IMR-90 (cell line): ENCODE results near the gene CLP1. TPM values are rescaled to one million over a fixed set of nuclear protein-coding genes. Genes with fewer than 3 reads are reported as not detected.

Source experiments
- ATAC-seq: fragments of 200-7000 bp; cut with Tn5 transposase; 2 replicates; pipeline ENCODE4 v1.9.1; 2020; ENCODE audit warnings: low read depth, mild to moderate bottlenecking, moderate library complexity
- Bru-seq: library from RNA; stranded (reverse); fragments of 400-500 nt; gene quantifications from one replicate; lab custom pipeline; 2021; lab: Mats Ljungman, UMichigan
- BruChase-seq, 2 experiments: library from RNA; stranded (reverse); fragments of 400-500 nt; gene quantifications; one replicate each; lab custom pipeline; 2021; lab: Mats Ljungman, UMichigan
- BruUV-seq: library from RNA; stranded (reverse); fragments of 400-500 nt; replicated peaks from 2 replicates; lab custom pipeline; 2021; lab: Mats Ljungman, UMichigan
- CTCF ChIA-PET: fragments of 300-600 bp; formaldehyde crosslinking; extraction: SDS; loops from one replicate; lab custom pipeline; 2021; ENCODE audit warnings: antibody characterized with exemption; lab: Yijun Ruan, JAX
- POLR2A ChIA-PET: fragments of 300-600 bp; sonication (Branson Sonifier 250); formaldehyde crosslinking; loops from one replicate; lab custom pipeline; 2022; ENCODE audit warnings: antibody characterized with exemption; ENCODE audit not compliant: unreplicated experiment; lab: Charles Lee
- DNase-seq: peaks from one replicate; pipeline ENCODE4 v3.0.0; 2013
- H2AFZ ChIP-seq: replicated peaks from 2 replicates; pipeline ENCODE3; 2013; ENCODE audit warnings: low read length, mild to moderate bottlenecking; ENCODE audit not compliant: poor library complexity
- H2AK5ac ChIP-seq: 2 replicates; pipeline ENCODE4 v1.6.1; 2013; ENCODE audit warnings: low read depth, low read length, inconsistent platforms
- H2AK9ac ChIP-seq: replicated peaks from 2 replicates; pipeline ENCODE3; 2013; ENCODE audit warnings: mild to moderate bottlenecking, low read depth, low read length, moderate library complexity; ENCODE audit not compliant: poor library complexity
- H2BK120ac ChIP-seq: 2 replicates; pipeline ENCODE4 v1.6.1; 2013; ENCODE audit warnings: low read depth, low read length, inconsistent platforms
- H2BK15ac ChIP-seq: 3 replicates; pipeline ENCODE4 v1.6.1; 2013; ENCODE audit warnings: low read depth, low read length, inconsistent platforms
- H2BK20ac ChIP-seq: 2 replicates; pipeline ENCODE4 v1.6.1; 2013; ENCODE audit warnings: low read depth, mild to moderate bottlenecking, inconsistent platforms, low read length, moderate library complexity
- H2BK5ac ChIP-seq: 2 replicates; pipeline ENCODE4 v1.6.1; 2013; ENCODE audit warnings: mild to moderate bottlenecking, low read depth, low read length, inconsistent platforms; ENCODE audit not compliant: poor library complexity, severe bottlenecking
- H3K14ac ChIP-seq: replicated peaks from 2 replicates; pipeline ENCODE4 v1.6.1; 2013; ENCODE audit warnings: low read depth, low read length, inconsistent platforms
- H3K18ac ChIP-seq: 2 replicates; pipeline ENCODE4 v1.6.1; 2013; ENCODE audit warnings: low read depth, low read length, control low read depth
- H3K23ac ChIP-seq: 2 replicates; pipeline ENCODE4 v1.6.1; 2013; ENCODE audit warnings: low read depth, low read length, inconsistent platforms
- H3K27ac ChIP-seq: 2 replicates; pipeline ENCODE4 v1.5.1; 2013; ENCODE audit warnings: mild to moderate bottlenecking, control low read depth, low read length; ENCODE audit not compliant: insufficient read depth
- H3K27me3 ChIP-seq: 2 replicates; pipeline ENCODE4 v1.6.1; 2013; ENCODE audit warnings: low read length; ENCODE audit not compliant: control insufficient read depth, insufficient read depth
- H3K36me3 ChIP-seq: 2 replicates; pipeline ENCODE4 v1.6.1; 2013; ENCODE audit warnings: low read length, mixed read lengths; ENCODE audit not compliant: control insufficient read depth, insufficient read depth
- H3K4ac ChIP-seq: 2 replicates; pipeline ENCODE4 v1.6.1; 2013; ENCODE audit warnings: low read depth, low read length, inconsistent platforms
- H3K4me1 ChIP-seq: 2 replicates; pipeline ENCODE4 v1.6.1; 2013; ENCODE audit warnings: low read length, mixed read lengths; ENCODE audit not compliant: control insufficient read depth, insufficient read depth
- H3K4me2 ChIP-seq: 2 replicates; pipeline ENCODE4 v1.6.1; 2013; ENCODE audit warnings: low read depth, mild to moderate bottlenecking, control low read depth, low read length, moderate library complexity
- H3K4me3 ChIP-seq: 2 replicates; pipeline ENCODE4 v1.5.1; 2013; ENCODE audit warnings: low read depth, mild to moderate bottlenecking, control low read depth, low read length, moderate library complexity; ENCODE audit not compliant: insufficient read depth
- H3K56ac ChIP-seq: 2 replicates; pipeline ENCODE4 v1.6.1; 2013; ENCODE audit warnings: low read length, inconsistent platforms; ENCODE audit not compliant: insufficient read depth; ENCODE audit errors: extremely low read depth
- H3K79me1 ChIP-seq, 2 experiments: 2 replicates each; pipeline ENCODE4 v1.6.1; 2013; ENCODE audit warnings: low read length in 2 of 2, inconsistent platforms in 1 of 2, low read depth in 1 of 2
- H3K9ac ChIP-seq: 2 replicates; pipeline ENCODE4 v1.6.1; 2013; ENCODE audit warnings: low read depth, low read length, control low read depth
- H3K9me1 ChIP-seq: 2 replicates; pipeline ENCODE4 v1.6.1; 2013; ENCODE audit warnings: low read length, inconsistent platforms; ENCODE audit not compliant: insufficient read depth
- H3K9me3 ChIP-seq: 2 replicates; pipeline ENCODE4 v1.6.1; 2013; ENCODE audit warnings: low read length; ENCODE audit not compliant: control insufficient read depth, insufficient read depth
- H4K20me1 ChIP-seq: 2 replicates; pipeline ENCODE4 v1.6.1; 2013; ENCODE audit warnings: low read length, inconsistent platforms; ENCODE audit not compliant: insufficient read depth
- H4K5ac ChIP-seq: 2 replicates; pipeline ENCODE4 v1.6.1; 2013; ENCODE audit warnings: mild to moderate bottlenecking, low read depth, low read length, control low read depth
- H4K8ac ChIP-seq, 2 experiments: 2 replicates each; pipeline ENCODE4 v1.6.1; 2013; ENCODE audit warnings: low read depth in 2 of 2, low read length in 2 of 2, control low read depth in 1 of 2, inconsistent platforms in 1 of 2
- H4K91ac ChIP-seq: 2 replicates; pipeline ENCODE4 v1.6.1; 2013; ENCODE audit warnings: low read depth, low read length, inconsistent platforms; ENCODE audit not compliant: insufficient read depth
- BHLHE40 ChIP-seq: fragments of 150-350 bp; IDR thresholded peaks from 2 replicates; pipeline ENCODE4 v1.6.1; 2016; ENCODE audit warnings: mild to moderate bottlenecking, low read depth, low read length
- CEBPB ChIP-seq: IDR thresholded peaks from 2 replicates; pipeline ENCODE4 v1.6.1; 2012; ENCODE audit warnings: low read depth, low read length, improper control_type of control experiment
- CHD1 ChIP-seq: IDR thresholded peaks from 2 replicates; pipeline ENCODE4 v1.6.1; 2012; ENCODE audit warnings: low read depth, low read length, improper control_type of control experiment
- MAZ ChIP-seq: IDR thresholded peaks from 2 replicates; pipeline ENCODE4 v1.6.1; 2012; ENCODE audit warnings: low read depth, mild to moderate bottlenecking, low read length, improper control_type of control experiment, moderate library complexity, borderline replicate concordance
- MXI1 ChIP-seq: IDR thresholded peaks from 2 replicates; pipeline ENCODE4 v1.6.1; 2012; ENCODE audit warnings: low read depth, mild to moderate bottlenecking, low read length, moderate library complexity, borderline replicate concordance
- POLR2A ChIP-seq: IDR thresholded peaks from 2 replicates; pipeline ENCODE4 v1.6.1; 2012; ENCODE audit warnings: mild to moderate bottlenecking, low read depth, low read length
- RCOR1 ChIP-seq: IDR thresholded peaks from 2 replicates; pipeline ENCODE4 v1.6.1; 2012; ENCODE audit warnings: mild to moderate bottlenecking, low read length, improper control_type of control experiment; ENCODE audit not compliant: insufficient replicate concordance
- SMC3 ChIP-seq: fragments of 150-350 bp; IDR thresholded peaks from 2 replicates; pipeline ENCODE4 v1.6.1; 2016; ENCODE audit warnings: low read depth, mild to moderate bottlenecking, antibody characterized with exemption, low read length, moderate library complexity
- WGBS, 2 experiments: methylation state at CpG; one replicate each; pipeline versions ENCODE4 v1.1.5 to v1.1.7; 2013; ENCODE audit warnings: missing lambda C conversion rate in 2 of 2; ENCODE audit not compliant: insufficient read length in 1 of 2; ENCODE audit errors: extremely low coverage in 2 of 2; 5-methylcytosine and 5-hydroxymethylcytosine counted together
- dilution Hi-C: fragments of 300-500 bp; cut with HindIII; formaldehyde crosslinking; loops from one replicate; pipeline ENCODE4 v1.14.3; 2018; ENCODE audit warnings: low sequenced_read_pairs; ENCODE audit not compliant: unreplicated experiment
- in situ Hi-C: fragments of 300-500 bp; cut with MboI; formaldehyde crosslinking; loops from 3 replicates; pipeline ENCODE4 v1.14.3; 2019; ENCODE audit warnings: low sequenced_read_pairs, inconsistent platforms, mixed read lengths
- intact Hi-C: fragments of 100-400 bp; cut with micrococcal nuclease; formaldehyde crosslinking; loops from 2 replicates; pipeline ENCODE4 v1.10.0; 2022
- long read RNA-seq: library from polyadenylated mRNA; unstranded; transcript quantifications from one replicate; pipeline ENCODE4 v2.0.0, GENCODE V29; 2021; ENCODE audit not compliant: unreplicated experiment
- polyA plus RNA-seq, 3 experiments: library from polyadenylated mRNA; depleted of rRNA; stranded (reverse); fragments of >200 nt; gene quantifications; 2 replicates each; pipeline ENCODE4 v1.2.3, GENCODE V29; 2012; ENCODE audit warnings: low replicate concordance in 1 of 3
- total RNA-seq: library from RNA; depleted of rRNA; stranded (reverse); fragments of >200 nt; gene quantifications from 2 replicates; pipeline ENCODE4 v1.2.3, GENCODE V29; 2012; rRNA removed
- TF ChIP-seq, protein P1 (sequence below): fragments of 150-350 bp; IDR thresholded peaks from 2 replicates; pipeline ENCODE4 v1.6.1; 2017; ENCODE audit warnings: mild to moderate bottlenecking, antibody characterized with exemption, low read length, low read depth
- TF ChIP-seq, protein P2 (sequence below): fragments of 150-350 bp; IDR thresholded peaks from 2 replicates; pipeline ENCODE4 v1.6.1; 2016; ENCODE audit warnings: low read depth, mild to moderate bottlenecking, low read length, moderate library complexity, borderline replicate concordance

Gene CLP1
- 24.0 and 26.7 TPM in 2 replicates for total RNA-seq
- 16.3 and 16.5 TPM in 2 replicates for polyA plus RNA-seq (2012; rRNA removed)
- 8.3 and 11.4 TPM in 2 replicates for polyA plus RNA-seq (2012; cell fraction: cytosol; rRNA removed)
- polyA plus RNA-seq (2012; cell fraction: nucleus; rRNA removed; ENCODE audit: low replicate concordance): 5.6 and 11.3 TPM in 2 replicates
- Bru-seq, nascent RNA: percentile 57 among the genes with signal in this experiment
- percentile 57 among the genes with signal in this experiment for BruChase-seq, experiment 1, labeled RNA remaining after a 6-hour chase
- percentile 71 among the genes with signal in this experiment for BruChase-seq, experiment 2, labeled RNA remaining after a 2-hour chase
- long read RNA-seq, transcript CLP1-205 (3 exons, 2,435 nt): major isoform, 21 of 29 reads
- long read RNA-seq, partial matches to known transcripts: 4 of 29 reads
- long read RNA-seq, other reads (novel, unspliced or antisense): 3 of 29 reads

DNA sequence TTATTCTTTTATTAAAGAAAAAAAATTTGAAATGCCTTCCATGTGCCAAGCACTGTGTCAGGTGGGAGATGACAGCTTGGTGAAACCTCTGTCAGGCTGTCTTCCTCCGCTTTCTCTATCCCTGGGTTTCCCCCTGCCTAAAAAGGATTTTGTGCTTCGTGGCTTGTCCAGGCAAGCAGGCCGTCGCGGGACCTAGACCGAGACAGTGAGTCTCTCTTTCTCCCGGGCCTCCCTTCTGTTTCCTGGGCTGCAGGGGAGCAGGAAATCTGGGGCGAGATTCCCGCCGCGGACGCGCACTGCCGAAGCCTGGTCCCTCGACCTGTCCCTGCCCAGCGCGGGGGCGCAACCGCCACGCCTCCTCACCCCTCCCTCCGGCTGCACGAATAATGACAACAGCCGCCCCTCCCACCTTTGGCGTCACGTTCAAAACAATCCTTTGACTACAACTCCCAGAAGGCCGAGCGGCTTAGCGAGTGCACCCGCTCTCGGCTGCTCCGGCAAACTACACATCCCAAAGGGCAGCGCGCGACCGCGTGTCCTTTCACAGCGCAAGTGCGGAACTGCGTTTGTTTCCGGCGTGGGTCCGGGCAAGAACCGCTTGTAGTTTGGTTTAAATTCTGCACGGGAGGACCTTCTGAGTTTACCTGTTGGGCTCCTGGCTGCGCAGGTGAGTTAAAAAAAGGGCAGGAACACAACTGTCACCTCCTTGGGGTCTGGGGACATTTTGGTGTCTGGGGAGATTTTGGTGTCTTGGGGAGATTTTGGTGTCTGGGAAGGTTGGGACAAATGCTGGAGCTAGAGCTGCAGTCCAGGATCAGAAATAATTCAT is at the start of gene CLP1:
CLP1 (plus strand) TSS at position 569 of the 829 bp plus-strand sequence. CDS start 1,715 bp downstream, outside the sequence.
- H3K9me1 ChIP-seq: no peaks in the 10 kb centered on the region
- peak; percentile 99 for DNase-seq
- H4K5ac ChIP-seq: peak within 1 kb of the TSS; percentile 70
- TF ChIP-seq BHLHE40 (peak; percentile 62), SMC3 (no peak), CEBPB (no peak), CHD1 (no peak), POLR2A (peak; percentile 96), MXI1 (peak; percentile 97), RCOR1 (no peak), MAZ (peak; percentile 93; the same call in 1 of the 2 replicates)
- TF ChIP-seq, protein P1, sequence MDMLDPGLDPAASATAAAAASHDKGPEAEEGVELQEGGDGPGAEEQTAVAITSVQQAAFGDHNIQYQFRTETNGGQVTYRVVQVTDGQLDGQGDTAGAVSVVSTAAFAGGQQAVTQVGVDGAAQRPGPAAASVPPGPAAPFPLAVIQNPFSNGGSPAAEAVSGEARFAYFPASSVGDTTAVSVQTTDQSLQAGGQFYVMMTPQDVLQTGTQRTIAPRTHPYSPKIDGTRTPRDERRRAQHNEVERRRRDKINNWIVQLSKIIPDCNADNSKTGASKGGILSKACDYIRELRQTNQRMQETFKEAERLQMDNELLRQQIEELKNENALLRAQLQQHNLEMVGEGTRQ: peak; percentile 82
- TF ChIP-seq, protein P2, sequence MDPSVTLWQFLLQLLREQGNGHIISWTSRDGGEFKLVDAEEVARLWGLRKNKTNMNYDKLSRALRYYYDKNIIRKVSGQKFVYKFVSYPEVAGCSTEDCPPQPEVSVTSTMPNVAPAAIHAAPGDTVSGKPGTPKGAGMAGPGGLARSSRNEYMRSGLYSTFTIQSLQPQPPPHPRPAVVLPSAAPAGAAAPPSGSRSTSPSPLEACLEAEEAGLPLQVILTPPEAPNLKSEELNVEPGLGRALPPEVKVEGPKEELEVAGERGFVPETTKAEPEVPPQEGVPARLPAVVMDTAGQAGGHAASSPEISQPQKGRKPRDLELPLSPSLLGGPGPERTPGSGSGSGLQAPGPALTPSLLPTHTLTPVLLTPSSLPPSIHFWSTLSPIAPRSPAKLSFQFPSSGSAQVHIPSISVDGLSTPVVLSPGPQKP: no peak
- H3K4me3 ChIP-seq: peak within 1 kb of the TSS; percentile 73
- H4K91ac ChIP-seq: peak within 1 kb of the TSS; percentile 72
- POLR2A ChIA-PET: no interaction called here
- peak within 1 kb of the TSS; percentile 68 for H3K23ac ChIP-seq
- 0% methylated on average over 17 of the region's 45 CpGs; no CpG with 5 or more reads in 1 of the 2 experiments for WGBS, 2 experiments
- BruUV-seq: no TSS peak
- peak within 1 kb of the TSS; percentile 79 to 97 for H4K8ac ChIP-seq
- CTCF ChIA-PET: no interaction called here
- peak within 1 kb of the TSS; percentile 47 for H2AK9ac ChIP-seq
- peak within 1 kb of the TSS; percentile 80 for H3K27ac ChIP-seq
- no peak within 1 kb of the TSS for H2BK20ac ChIP-seq
- peak within 1 kb of the TSS; percentile 84 for H3K9ac ChIP-seq
- H2BK15ac ChIP-seq: no peak within 1 kb of the TSS
- dilution Hi-C loops: no loop called here
- H3K4ac ChIP-seq: peak within 1 kb of the TSS; percentile 77
- H3K18ac ChIP-seq: peak within 1 kb of the TSS; percentile 46
- peak within 1 kb of the TSS; percentile 77 for H3K14ac ChIP-seq
- no peaks in the 10 kb centered on the region for H3K9me3 ChIP-seq
- H2AFZ ChIP-seq: peak within 1 kb of the TSS; percentile 95
- H4K20me1 ChIP-seq: no peaks in the 10 kb centered on the region; the same call in 1 of the 2 replicates
- peak within 1 kb of the TSS; percentile 82 for H3K56ac ChIP-seq
- in situ Hi-C loops: no loop called here
- H3K36me3 ChIP-seq: peaks cover 15% of the 10 kb centered on the region
- no peaks in the 10 kb centered on the region for H3K27me3 ChIP-seq
- peak within 1 kb of the TSS; percentile 59 for H2AK5ac ChIP-seq
- H2BK5ac ChIP-seq: peak within 1 kb of the TSS; percentile 83
- H3K4me2 ChIP-seq: peak within 1 kb of the TSS; percentile 91
- intact Hi-C loops: no loop called here
- H3K79me1 ChIP-seq: peaks cover 11 to 21% of the 10 kb centered on the region in 2 experiments
- peak; percentile 98 for ATAC-seq
- peak within 1 kb of the TSS; percentile 18; the same call in 1 of the 2 replicates for H2BK120ac ChIP-seq
- no peaks in the 10 kb centered on the region for H3K4me1 ChIP-seq
